Measurements from ENCODE around the gene SLCO2B1.

The SLCO2B1 gene

GRCh38 chr11:75145196-75145971 lies 5.5 kb upstream of the SLCO2B1 start:
- DNase-seq (ENCODE audit: low spot score) = no peak

GRCh38 chr11:75145972-75146519 lies 4.9 kb upstream of the SLCO2B1 start:
- DNase-seq (ENCODE audit: low spot score) = no peak

GRCh38 chr11:75146711-75147110 lies 4.2 kb upstream of the SLCO2B1 start:
- no peak for DNase-seq (ENCODE audit: low spot score)

DNA sequence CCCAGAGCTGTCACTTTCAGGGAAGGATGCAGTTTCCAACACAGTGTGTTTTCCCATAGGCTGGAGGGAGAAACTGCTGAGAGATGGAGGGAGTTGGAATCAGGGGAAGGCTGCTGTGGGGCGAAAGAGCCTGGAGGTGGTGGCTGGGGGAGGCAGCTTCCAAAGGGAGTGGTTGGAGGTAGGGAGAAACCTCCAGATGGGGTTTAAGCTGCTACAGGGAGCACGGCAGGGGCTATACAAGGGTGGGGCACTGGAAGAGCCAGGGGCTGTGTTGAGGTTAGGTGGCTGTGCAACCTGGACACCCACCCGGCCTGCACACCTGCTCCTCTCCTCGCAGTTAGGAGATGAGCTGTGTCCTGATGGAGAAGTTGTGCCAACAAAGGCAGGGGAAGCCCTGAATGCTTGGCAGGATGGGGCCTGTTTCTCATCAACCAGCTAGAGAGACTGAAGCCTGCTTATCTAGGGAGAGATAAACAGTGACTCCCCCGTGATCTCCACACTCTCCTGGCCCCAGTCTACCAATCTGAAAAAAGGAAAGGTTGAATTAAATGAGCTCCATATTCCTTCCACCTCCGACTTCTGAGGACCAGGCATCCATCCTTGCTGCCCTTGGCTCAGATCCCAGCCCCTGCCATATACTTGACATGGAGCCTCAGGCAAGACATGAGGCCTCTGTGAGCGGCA lies 3.6 kb upstream of the SLCO2B1 start:
- no peak for DNase-seq (ENCODE audit: low spot score)

DNA sequence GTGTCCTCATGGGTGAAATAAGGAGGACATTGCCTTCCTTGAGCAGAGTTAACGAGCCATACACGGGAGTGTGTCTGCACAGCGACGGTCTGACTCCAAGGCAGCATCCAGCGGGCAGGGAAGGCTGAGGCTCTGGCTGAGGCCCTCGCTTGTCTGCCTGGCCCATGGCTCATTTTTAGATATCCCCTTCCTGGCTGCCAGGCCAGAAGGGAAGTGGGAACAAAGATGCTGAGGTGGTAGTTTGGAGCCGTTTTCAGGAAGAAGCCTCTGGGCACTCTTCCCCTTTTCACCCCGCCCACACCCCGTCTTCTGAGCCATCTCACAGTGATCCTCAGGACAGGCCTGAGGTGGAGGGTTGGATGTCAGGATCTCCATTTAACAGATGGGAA lies 3.0 kb upstream of the SLCO2B1 start:
- no peak for DNase-seq (ENCODE audit: low spot score)

DNA sequence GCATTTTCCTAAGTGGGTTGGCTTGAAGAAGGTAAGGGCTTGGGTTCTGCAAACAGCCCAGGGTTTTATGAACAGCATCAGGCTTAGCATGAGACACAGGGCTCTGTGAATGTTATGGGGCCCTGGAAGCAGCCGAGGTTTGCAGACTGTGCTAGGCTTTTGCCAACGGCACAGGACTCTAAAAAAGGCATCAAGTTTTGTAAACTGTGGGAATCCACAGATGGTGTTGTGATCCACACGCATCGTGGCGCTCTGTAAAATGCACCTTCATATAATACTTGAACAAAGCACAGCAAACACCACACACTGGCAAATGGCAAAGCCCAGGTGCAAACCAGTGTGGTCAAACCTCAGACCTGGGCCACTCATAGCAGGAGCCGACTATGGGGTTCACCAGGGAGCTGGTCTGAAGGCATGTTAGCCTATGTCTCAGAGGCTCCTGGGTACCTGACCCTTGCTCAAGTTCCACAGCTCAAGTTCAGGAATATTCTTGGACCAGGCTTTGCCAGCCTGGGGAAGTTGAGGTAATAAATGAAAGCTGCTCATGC lies 2.4 kb upstream of the SLCO2B1 start:
- no peak for DNase-seq (ENCODE audit: low spot score)

GRCh38 chr11:75149766-75150465 lies 991 bp upstream of the SLCO2B1 start:
- DNase-seq (ENCODE audit: low spot score) = no peak

- no peak for DNase-seq (ENCODE audit: low spot score)
Measured at GRCh38 chr11:75151346-75152047, 590 bp downstream of the SLCO2B1 start.

DNA sequence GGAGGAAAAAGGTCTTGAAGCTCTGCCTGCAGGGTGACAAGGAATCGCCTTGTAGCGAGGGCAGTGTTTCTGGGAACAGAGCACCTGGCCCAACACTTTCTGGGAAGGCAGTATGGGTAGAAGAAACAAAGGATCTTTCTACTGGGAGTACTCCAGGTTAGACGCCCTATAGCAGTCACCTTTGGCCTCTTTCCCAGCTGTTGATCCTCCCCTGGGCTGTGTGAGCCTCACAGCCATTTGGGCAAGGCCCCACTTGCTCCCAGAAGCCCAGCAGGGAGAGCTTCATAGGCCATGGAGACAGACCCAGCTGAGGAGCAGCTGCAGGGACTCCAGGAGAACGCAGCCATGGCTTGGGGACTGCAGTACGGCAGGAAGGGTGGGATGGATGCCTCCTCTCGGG lies 1.2 kb downstream of the SLCO2B1 start:
- no peak for DNase-seq (ENCODE audit: low spot score)

- no peak for DNase-seq (ENCODE audit: low spot score)
Measured at GRCh38 chr11:75152651-75153427, 1.9 kb downstream of the SLCO2B1 start.

- DNase-seq (ENCODE audit: low spot score) = no peak
Measured at GRCh38 chr11:75154646-75155569, 4.0 kb downstream of the SLCO2B1 start.

DNA sequence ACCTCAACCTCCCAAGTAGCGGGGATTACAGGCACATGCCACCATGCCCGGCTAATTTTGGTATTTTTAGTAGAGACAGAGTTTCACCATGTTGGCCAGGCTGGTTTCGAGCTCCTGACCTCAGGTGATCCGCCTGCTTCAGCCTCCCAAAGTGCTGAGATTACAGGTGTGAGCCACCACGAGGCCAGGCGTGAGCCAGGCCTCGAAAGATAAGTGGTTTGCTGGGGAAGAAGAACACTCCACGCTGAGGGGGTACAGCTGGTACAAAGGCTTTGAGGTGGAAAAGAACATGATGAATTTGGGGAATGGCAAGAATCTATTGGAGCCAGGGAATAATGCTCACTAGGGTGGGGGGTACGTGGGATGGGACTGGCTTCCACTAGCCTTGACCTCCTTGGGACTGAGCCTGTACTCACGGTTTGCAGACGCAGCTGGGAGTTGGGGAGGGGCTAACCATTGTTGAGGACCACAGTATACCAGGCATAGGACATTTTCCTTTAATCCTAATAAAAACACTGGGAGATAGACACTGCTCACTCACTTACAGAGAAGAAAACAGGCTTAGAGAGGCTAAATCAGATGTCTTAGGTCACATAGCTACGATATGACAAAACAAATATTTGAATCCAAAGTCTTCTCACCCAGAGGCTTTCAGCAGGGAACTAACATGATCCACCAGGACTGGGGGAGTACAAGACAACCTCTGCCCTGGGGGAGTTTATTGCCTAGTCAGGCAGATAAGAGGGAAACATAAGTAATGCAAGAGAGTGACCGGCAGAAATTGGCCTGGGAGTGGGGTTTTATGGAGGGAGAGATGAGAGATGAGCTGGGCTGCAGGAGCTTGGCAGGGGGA lies 4.9 kb downstream of the SLCO2B1 start:
- DNase-seq (ENCODE audit: low spot score) = no peak

- DNase-seq (ENCODE audit: low spot score) = no peak
Measured at GRCh38 chr11:75158241-75158640, 7.3 kb downstream of the SLCO2B1 start.

- DNase-seq (ENCODE audit: low spot score) = no peak
Measured at GRCh38 chr11:75158696-75159150, 7.8 kb downstream of the SLCO2B1 start.

GRCh38 chr11:75159151-75159953 lies 8.4 kb downstream of the SLCO2B1 start:
- DNase-seq (ENCODE audit: low spot score) = peak; percentile 23

DNA sequence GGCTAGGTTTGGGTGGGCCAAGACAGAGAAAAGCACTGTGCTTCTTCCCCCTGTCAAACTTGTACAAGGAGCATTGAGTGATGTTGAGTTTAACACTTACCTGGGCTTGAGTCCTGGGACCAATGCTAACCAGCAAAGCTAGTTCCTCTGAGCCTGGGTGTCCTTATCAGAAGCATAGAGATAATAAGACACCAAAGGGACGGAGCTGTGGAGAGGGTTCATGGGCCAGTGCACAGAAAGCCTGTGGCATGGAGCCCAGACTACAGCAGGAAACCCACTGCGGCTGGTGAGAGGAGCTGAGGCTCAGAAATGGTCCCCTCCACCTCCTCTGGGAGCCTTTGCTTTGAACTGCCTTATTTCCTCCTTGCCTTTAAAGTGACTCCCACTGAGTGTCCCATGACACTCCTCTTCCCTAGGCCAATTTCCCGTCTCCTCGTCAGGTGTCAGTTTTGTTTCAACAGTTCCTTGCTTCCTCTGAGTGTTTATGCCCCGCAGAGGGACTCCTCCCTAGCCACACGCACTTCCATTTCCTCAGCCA lies 9.4 kb downstream of the SLCO2B1 start:
- peak; percentile 59 for DNase-seq (ENCODE audit: low spot score)

- no peak for DNase-seq (ENCODE audit: low spot score)
Measured at GRCh38 chr11:75160880-75161279, 10.0 kb downstream of the SLCO2B1 start.

Data from kidney tubule cell (primary cell).